ENCODE data around the gene RHBDL2.
"Not testable (repeated sequence)": the region's sequence is repeated elsewhere in the genome, so short reads cannot be mapped to it uniquely, and the experiment has no call there.

RHBDL2 gene

DNA sequence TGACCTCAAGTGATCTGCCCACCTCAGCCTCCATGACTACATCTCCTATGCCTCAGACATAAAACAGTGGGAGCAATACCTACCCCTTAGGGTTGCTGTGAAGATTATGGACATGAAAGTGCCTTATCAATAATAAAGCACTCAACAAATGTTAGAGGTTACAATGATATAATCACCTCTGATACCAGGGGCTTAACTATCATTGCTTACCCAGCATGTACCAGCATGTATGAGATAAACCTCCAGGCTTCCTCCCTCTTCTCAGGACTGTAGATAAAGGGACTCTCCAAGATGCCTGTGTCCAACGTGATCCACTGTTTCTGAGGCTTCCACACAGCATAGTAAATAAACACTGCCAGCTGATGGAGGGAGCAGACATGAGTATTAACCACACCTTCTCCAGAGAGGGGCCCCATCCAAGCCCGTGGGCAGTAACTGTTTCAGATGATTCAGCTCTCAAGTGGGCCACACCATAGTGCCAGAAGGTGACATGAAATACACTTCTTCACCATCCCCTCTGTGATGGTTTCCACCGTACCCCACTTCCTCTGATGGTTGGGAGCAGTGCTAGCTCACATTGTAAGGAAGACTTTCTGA, 26.2 kb downstream of the RHBDL2 start:
- TF ChIP-seq, protein P1, sequence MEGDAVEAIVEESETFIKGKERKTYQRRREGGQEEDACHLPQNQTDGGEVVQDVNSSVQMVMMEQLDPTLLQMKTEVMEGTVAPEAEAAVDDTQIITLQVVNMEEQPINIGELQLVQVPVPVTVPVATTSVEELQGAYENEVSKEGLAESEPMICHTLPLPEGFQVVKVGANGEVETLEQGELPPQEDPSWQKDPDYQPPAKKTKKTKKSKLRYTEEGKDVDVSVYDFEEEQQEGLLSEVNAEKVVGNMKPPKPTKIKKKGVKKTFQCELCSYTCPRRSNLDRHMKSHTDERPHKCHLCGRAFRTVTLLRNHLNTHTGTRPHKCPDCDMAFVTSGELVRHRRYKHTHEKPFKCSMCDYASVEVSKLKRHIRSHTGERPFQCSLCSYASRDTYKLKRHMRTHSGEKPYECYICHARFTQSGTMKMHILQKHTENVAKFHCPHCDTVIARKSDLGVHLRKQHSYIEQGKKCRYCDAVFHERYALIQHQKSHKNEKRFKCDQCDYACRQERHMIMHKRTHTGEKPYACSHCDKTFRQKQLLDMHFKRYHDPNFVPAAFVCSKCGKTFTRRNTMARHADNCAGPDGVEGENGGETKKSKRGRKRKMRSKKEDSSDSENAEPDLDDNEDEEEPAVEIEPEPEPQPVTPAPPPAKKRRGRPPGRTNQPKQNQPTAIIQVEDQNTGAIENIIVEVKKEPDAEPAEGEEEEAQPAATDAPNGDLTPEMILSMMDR (conservative IDR thresholded peaks at IDR 0.05), result no peak
- H3K27ac ChIP-seq, result no peak overlapping the region

DNA sequence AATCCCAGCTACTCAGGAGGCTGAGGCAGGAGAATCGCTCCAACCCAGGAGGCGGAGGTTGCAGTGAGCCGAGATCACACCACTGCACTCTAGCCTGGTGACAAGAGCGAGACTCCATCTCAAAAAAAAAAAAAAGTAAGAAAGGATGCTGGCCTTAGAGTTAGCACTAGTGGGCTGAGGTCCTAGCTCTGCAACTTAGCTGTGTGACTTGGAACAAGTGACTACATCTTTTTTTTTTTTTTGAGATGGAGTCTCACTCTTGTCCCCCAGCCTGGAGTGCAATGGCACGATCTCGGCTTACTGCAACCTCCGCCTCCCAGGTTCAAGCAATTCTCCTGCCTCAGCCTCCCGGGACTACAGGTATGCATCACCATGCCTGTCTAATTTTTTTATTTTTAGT, 26.7 kb downstream of the RHBDL2 start:
- not testable (repeated sequence) for H3K27ac ChIP-seq

DNA sequence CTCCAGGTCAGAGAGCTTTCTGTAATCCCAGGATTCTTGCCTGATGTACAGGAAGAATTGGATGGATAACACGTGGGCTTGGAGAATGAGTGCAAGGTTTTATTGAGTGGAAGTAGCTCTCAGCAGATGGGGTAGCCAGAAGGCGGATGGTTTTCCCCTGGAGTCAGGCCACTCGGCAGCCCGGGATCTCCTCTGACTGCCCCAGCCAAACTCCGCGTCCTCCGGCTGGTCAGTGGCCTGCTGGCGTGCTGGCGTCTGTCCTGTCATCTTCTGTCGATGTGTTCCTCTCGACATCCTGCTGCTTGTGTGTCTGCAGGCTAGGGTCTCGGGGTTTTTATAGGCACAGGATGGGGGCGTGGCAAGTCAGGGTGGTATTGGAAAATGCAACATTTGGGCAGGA, 32.8 kb downstream of the RHBDL2 start:
- no peak overlapping the region for H3K27ac ChIP-seq
- TF ChIP-seq, protein P1 (conservative IDR thresholded peaks at IDR 0.05), result no peak

DNA sequence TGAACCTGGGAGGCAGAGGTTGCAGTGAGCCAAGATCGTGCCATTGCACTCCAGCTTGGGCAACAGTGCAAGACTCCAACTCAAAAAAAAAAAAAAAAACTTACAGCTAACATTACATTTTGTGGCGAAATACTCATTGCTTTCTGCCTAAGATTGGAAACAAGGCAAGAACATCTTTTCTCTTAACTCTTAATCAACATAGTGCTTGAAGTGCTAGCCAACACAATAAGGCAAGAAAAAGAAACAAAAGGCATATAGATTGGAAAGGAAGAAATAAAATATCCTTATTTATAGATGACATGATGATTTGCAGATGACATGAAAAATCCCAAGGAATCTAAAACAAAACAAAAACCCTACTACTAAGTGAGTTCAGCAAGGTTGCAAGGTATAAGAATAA, 35.6 kb downstream of the RHBDL2 start:
- TF ChIP-seq, protein P1 (conservative IDR thresholded peaks at IDR 0.05), result no peak
- no peak overlapping the region for H3K27ac ChIP-seq

DNA sequence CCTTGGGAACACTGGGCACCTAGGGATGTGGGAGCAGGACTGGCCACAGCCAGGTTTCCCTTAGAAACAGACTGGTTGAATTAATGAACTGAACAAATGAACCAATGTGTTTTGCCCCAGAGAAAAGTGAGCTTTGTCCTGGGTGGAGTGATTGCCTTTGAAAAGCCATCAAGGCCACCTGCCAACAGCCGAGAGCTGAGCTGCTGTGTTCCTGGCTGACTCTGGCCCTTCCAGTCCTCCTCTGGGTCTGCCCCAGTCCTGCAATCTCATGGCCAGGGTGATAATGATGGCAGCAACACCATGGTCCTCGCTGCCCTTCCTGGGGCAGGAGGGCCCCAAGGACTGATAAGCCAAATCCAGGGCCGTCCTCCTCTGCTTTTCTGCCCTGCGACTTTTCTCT, 42.1 kb downstream of the RHBDL2 start:
- TF ChIP-seq, protein P1 (conservative IDR thresholded peaks at IDR 0.05), result no peak

DNA sequence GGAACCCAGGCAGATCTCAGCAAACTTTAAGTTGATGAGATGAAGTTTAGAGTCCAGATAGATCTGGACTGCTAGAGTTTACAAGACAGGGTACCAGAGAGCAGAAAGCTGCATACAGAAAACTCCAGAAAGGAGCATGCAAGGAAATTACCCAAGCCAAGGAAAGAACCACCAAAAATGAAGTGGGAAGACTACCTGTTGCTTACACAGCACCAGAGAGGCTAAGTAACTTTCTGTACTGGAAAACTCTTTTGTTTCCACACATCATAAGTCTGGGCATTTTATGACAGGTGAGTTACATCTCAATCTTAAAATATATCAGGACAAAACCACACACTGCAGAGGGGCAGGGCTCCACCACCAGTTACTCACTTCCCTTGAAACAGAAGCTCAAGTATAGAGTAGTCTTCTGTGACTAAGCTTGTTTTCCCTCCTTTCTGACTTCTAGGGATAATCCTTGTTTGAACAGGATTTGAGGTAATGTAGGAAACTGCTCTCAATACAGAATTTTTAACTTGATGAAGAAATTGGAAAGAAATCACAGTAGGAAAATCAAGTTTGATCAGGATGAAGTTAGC, 42.9 kb downstream of the RHBDL2 start:
- no peak overlapping the region for H3K27ac ChIP-seq
- TF ChIP-seq, protein P1 (conservative IDR thresholded peaks at IDR 0.05), result no peak

More for the DNA sequence above, 42.1 kb downstream of the RHBDL2 start:
- no peak overlapping the region for H3K27ac ChIP-seq

DNA sequence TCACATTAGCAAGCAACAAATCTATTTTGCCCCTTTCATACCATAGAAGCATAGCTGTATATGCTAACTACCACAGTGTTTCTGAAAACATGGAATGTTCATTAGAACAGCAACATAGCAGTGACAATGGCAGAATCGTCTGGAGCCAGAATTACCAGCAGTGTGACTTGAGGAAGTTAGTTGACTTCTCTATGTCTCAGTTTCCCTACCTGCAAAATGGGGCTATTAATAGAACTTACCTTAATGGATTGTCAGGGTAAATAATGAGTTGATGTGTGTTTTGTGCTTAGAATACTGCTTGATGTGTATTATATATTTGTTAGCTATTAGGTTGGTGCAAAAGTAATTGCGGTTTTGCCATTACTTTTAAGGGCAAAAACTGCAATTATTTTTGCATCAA, 45.5 kb downstream of the RHBDL2 start:
- H3K27ac ChIP-seq, result no peak overlapping the region
- TF ChIP-seq, protein P1 (conservative IDR thresholded peaks at IDR 0.05), result no peak

DNA sequence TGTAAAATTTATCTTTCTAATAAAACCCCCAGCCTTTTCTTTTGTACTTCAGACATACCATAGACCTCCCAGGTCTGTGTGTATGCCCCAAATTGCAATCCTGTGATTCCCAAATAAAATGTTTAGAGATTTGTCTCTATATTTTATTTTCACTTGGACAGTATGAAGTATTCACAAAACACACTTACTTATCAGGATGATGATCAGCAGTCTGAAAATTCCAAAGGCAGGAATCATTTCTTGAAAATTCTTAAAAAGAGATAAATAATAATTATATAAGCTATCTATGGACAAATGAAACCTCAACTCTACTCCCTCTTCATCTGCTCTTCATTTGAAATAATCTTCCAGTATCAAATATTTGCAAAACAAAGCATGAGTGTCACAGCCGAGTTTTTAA, 48.7 kb downstream of the RHBDL2 start:
- TF ChIP-seq, protein P1 (conservative IDR thresholded peaks at IDR 0.05), result no peak

More for the DNA sequence above, 48.7 kb downstream of the RHBDL2 start:
- H3K27ac ChIP-seq, result no peak overlapping the region
